GM19043 (cell line): ENCODE data around the gene SPRR2F.
"Not testable (repeated sequence)": the region's sequence is repeated elsewhere in the genome, so short reads cannot be mapped to it uniquely, and the experiment has no call there.

Source experiments
- ATAC-seq: cut with Tn5 transposase; IDR thresholded peaks from one replicate; pipeline ENCODE4 v1.9.1; 2021; ENCODE audit warnings: low read depth; ENCODE audit not compliant: unreplicated experiment

Gene SPRR2F

GRCh38 chr1:153113416-153113815 is at the start of gene SPRR2F:
Gene SPRR2F (minus strand): TSS chr1:153113516. CDS start chr1:153112733, 783 bp downstream.
- no peak for ATAC-seq

GRCh38 chr1:153155541-153155940 is 42.2 kb upstream of the SPRR2F start:
- ATAC-seq = no peak

GRCh38 chr1:153152481-153152880 is 39.2 kb upstream of the SPRR2F start:
- ATAC-seq = no peak

- ATAC-seq = no peak
Observed at GRCh38 chr1:153150846-153151245, 37.5 kb upstream of the SPRR2F start, which contains the start of gene SPRR2G. Gene SPRR2G (minus strand): TSS chr1:153150890. CDS start chr1:153150110, 780 bp downstream.

GRCh38 chr1:153141377-153141776 is 28.1 kb upstream of the SPRR2F start:
- ATAC-seq = no peak

- ATAC-seq = no peak
Observed at GRCh38 chr1:153140484-153140883, 27.2 kb upstream of the SPRR2F start.

- no peak for ATAC-seq
Observed at GRCh38 chr1:153133743-153134142, 20.4 kb upstream of the SPRR2F start.

GRCh38 chr1:153133267-153133666 is 20.0 kb upstream of the SPRR2F start:
- no peak for ATAC-seq

- not testable (repeated sequence) for ATAC-seq
Observed at GRCh38 chr1:153128688-153129087, 15.4 kb upstream of the SPRR2F start.

GRCh38 chr1:153127296-153127695 is 14.0 kb upstream of the SPRR2F start:
- ATAC-seq = no peak

- ATAC-seq = no peak
Observed at GRCh38 chr1:153125536-153125935, 12.2 kb upstream of the SPRR2F start.

- not testable (repeated sequence) for ATAC-seq
Observed at GRCh38 chr1:153123793-153124192, 10.5 kb upstream of the SPRR2F start.

GRCh38 chr1:153122831-153123421 is 9.6 kb upstream of the SPRR2F start:
- ATAC-seq = no peak

GRCh38 chr1:153120945-153121344 is 7.6 kb upstream of the SPRR2F start:
- no peak for ATAC-seq

- no peak for ATAC-seq
Observed at GRCh38 chr1:153119491-153119971, 6.2 kb upstream of the SPRR2F start.

GRCh38 chr1:153115264-153115663 is 1.9 kb upstream of the SPRR2F start:
- not testable (repeated sequence) for ATAC-seq

- not testable (repeated sequence) for ATAC-seq
Observed at GRCh38 chr1:153112454-153112853, 862 bp downstream of the SPRR2F start.

GRCh38 chr1:153100245-153100644 is 13.1 kb downstream of the SPRR2F start:
- ATAC-seq = no peak

GRCh38 chr1:153099461-153100045 is 13.8 kb downstream of the SPRR2F start:
- no peak for ATAC-seq

- ATAC-seq = no peak
Observed at GRCh38 chr1:153095764-153096163, 17.6 kb downstream of the SPRR2F start.

- no peak for ATAC-seq
Observed at GRCh38 chr1:153094426-153094825, 18.9 kb downstream of the SPRR2F start, which contains the start of gene SPRR2E. Gene SPRR2E (minus strand): TSS chr1:153094526. CDS start chr1:153093751, 775 bp downstream.

GRCh38 chr1:153087652-153088051 is 25.7 kb downstream of the SPRR2F start:
- ATAC-seq = no peak
